Measurements from ENCODE around the gene PLCB1.
"Not testable (repeated sequence)": the region's sequence is repeated elsewhere in the genome, so short reads cannot be mapped to it uniquely, and the experiment has no call there.

The PLCB1 gene

GRCh38 chr20:8156235-8157079 lies 24.4 kb downstream of the PLCB1 start:
- DNase-seq (ENCODE audit: low read depth), result peak; percentile 68

GRCh38 chr20:8159217-8159616 lies 27.2 kb downstream of the PLCB1 start:
- DNase-seq (ENCODE audit: low read depth), result not testable (repeated sequence)

DNA sequence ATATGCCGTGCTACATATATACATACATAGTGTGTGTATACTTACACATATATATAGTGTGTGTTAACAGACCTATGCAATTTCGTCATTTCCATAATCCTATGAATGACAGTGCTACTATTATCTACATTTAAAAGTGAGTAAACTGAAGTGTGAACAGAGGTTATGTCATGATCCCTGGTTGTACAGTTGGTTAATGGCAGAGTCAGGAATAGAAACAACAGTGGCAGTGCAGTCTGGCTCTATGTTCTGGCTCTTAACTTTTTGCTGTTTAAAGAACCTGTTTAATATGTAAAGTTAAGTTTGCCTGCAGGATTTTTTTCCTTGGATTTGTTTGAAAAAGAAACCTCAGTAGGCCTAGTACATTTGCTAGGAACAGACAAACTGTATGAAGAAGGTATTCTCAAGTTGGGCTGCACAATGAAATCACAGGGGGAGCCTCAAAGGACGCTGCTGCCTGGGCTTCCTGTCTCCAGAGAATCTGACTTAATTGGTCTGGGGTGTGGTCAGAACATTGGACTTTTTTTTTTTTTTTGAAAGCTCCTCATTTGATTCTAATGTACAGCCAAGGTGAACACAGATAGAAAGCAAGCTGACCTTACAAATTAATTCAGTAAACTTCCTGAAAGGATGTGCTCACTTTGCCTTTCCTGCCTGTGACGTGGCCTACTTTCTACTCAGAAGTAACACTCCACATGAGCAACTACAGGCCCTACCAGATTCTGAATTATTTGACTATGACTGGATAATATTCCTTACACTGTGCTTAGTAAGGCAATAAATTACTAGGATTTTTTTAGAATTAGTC lies 29.4 kb downstream of the PLCB1 start:
- DNase-seq (ENCODE audit: low read depth), result peak; percentile 75

- DNase-seq (ENCODE audit: low read depth), result no peak
Measured at GRCh38 chr20:8162610-8163009, 30.5 kb downstream of the PLCB1 start.

DNA sequence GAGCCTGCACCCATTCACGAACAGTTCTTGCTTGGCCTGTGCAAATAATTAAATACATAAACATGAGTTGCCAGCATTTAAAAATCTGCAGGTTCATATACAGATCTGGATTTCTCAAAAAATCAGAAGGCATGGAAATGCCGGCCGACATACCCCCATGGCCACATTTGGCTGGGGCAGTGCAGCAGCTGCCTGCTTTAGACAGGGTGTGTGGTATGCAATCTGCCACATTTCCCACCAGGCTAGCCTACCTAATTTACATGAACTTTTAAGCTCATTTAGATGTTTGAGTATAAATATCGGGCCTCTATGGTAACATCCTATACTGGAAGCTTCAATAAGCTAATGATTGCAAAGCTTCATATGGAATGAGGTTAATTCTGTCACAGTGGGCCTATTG lies 31.5 kb downstream of the PLCB1 start:
- DNase-seq (ENCODE audit: low read depth), result no peak

DNA sequence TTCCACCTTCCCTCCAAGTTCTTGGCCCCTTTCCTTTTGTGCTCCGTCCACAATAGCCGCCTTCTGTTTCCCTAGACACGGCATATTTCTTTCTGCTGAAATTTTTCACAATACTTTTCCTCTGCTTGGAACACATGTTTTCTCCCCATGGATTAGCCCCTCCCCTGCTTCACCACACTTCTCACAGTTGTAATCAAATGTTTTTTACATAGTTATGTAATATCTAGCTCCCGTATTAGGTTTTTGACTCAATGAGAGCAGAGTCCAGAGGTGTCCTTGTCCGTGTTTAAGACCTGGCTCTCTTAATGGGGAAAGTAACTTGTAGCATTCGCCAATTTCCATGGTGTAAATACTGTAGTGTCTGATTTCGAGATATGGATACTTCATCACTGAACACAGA lies 34.7 kb downstream of the PLCB1 start:
- no peak for DNase-seq (ENCODE audit: low read depth)

DNA sequence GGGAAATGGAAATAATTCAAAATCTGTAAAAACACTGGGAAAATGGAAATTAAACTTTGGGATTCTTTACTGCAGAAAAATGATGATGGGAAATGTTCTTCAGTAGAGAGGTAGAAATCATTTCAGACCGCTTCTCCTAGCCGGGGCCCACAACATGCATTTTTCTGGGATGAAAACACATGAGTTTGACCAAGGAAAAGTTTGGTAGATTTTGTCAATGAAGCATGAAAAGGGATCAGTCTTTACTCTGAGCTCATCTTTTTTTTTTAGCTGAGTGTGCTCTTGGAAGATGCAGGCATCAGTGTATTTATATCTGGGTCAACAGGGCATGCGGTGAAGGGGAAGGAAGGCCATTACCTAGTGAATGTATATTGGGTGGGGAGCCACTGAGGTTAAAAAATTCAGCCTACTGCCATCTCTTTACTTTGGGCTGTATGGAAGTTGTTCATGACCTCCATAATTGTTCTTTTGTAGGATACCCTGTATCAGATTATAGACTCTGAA lies 36.8 kb downstream of the PLCB1 start:
- no peak for DNase-seq (ENCODE audit: low read depth)

DNA sequence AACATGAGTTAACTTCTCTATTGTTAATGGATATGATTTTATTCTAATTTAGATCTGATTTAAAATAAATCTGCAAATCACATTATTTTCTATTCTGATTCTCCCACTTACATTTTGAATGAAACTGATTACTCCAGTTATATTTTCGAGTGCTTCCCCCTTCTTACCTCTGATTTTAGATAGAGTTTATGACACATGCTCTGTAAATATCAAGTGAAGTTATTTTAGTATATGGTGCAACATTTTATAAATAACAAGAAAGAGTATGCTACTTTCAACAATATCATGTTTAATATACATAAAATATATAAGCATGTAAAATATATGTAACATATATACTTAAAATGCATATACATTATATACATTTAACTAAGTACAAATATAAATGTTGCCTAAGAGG lies 38.9 kb downstream of the PLCB1 start:
- no peak for DNase-seq (ENCODE audit: low read depth)

DNA sequence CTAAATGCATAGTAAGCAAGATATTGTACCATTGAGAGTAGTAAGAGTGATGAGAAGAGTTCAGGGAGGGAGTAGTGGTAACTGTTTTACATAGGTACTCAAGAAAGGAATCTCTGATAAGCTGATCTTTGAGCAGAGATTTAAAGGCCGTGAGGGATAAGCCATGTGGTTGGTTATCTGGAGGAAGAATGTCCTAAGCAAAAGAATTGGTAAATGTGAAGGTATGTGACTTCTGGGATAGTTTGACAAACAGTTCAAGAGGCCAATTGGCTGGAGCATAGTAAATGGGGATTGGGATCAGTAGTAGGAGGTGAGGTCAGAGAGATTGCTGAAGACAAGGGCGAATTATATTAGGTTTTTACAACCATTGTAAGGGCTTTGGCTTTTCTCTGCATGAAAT lies 40.1 kb downstream of the PLCB1 start:
- DNase-seq (ENCODE audit: low read depth), result no peak

DNA sequence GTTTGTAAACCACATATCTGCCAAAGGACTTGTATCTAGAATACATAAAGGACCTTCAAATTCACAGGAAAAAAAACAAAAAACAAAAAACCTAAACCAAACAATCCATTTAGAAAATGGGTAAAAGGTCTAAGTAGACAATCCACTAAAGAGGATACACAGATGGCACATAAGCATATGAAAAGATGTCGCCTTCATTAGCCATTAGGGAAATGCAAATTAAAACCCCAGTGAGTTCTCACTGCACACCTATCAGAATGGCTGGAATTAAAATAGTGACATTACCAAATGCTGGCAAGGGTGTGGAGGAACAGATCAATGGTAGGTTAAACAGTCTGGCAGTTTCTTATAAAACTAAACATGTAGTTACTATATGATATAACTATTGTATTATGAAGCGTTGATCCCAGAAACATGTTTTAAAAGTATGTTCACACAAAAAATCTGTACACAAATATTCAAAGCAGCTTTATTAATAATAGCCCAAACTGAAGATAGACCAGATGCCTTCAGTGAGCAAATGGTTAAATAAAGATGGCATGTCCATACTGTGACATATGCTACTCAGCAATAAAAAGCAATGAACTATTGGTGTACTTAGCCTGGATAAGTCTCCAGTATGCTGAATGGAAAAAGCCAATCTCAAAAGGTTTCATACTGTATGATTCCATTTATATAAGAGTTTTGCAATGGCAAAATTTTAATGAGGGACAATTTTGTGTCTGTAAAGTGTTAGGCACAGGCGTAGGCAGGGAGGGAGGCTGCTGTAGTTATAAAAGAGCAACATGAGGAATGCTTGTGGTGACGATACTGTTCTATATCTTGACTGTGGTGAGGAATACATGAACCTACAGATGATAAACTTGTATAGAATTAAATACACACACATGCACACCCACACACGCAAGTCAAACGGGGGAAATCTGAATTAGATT lies 43.9 kb downstream of the PLCB1 start:
- DNase-seq (ENCODE audit: low read depth), result no peak

DNA sequence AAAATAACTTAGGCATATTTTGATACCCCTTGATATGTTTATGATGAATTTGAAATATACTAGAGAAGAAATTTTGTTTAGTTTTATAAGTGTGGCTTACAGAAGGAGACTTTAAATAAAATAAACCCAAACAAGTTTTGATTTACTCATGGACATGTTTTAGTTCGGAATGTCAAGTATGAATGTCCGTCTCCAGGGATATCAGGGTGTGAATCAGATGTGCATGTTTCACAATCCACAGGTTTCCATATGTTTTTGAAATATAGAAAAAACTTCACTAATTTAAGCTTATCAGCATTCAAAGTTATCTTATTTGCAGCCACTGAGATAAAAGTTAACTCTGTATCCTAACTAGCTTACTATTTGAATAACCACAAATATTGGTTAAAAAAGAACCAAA lies 51.5 kb downstream of the PLCB1 start:
- DNase-seq (ENCODE audit: low read depth), result peak; percentile 34

DNA sequence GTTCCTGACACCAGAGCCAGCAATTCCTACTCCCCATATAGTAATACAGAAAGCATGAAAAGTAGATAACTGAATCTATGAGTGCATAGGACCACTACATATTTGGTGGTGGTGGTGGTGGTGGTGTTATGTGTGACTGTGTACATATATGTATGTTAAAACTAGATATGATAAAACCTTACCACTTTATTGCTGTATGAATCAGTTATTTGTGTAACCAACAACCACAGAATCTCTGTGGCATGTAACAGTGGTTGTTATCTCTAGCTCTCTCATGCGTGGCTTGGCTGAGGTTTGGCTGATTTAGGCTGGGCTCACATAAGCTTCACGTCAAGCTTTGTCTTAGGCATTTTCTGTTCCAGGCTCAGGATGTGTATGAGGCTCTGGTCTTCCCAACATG lies 55.7 kb downstream of the PLCB1 start:
- peak; percentile 23 for DNase-seq (ENCODE audit: low read depth)

- no peak for DNase-seq (ENCODE audit: low read depth)
Measured at GRCh38 chr20:8190043-8190880, 58.2 kb downstream of the PLCB1 start.

DNA sequence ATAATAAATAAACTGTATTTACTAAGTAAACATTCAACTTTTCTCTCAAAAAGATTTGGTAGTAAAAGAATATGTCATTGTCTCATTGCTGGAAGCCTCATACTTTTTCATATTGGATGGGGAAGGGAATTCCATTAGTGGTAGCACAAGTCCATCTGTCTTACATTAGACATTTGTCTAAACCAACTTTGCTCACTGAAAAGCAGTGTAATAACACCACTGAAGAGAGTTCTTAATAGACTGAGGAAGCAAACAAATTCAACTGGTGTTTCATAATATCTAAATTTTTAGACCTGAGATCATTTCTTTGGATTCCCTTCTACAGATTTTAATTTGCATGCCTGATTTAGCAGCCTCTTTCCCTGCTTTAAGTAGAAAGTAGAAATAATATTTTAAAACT lies 62.7 kb downstream of the PLCB1 start:
- DNase-seq (ENCODE audit: low read depth), result peak; percentile 66

- no peak for DNase-seq (ENCODE audit: low read depth)
Measured at GRCh38 chr20:8196096-8196495, 64.0 kb downstream of the PLCB1 start.

DNA sequence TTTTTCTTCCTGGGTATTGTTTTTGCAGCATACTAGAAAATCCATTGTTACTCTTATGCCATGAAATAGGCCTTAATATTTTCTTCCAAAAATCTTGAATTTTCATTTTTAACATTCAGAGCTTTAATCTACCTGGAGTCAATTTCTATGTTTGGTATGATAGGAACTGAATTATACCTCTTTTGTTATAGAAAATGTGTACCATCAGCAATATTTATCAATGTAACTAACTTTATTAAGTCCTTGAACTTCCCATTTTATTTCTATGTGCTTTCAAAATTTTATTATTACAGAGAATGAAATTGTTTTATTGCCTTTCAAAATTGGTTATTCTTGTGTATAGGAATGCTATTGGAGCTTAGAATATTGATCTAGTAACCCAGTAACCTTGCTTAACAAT lies 68.2 kb downstream of the PLCB1 start:
- DNase-seq (ENCODE audit: low read depth), result no peak

- no peak for DNase-seq (ENCODE audit: low read depth)
Measured at GRCh38 chr20:8203366-8203765, 71.3 kb downstream of the PLCB1 start.

GRCh38 chr20:8205996-8206395 lies 73.9 kb downstream of the PLCB1 start:
- DNase-seq (ENCODE audit: low read depth), result no peak

DNA sequence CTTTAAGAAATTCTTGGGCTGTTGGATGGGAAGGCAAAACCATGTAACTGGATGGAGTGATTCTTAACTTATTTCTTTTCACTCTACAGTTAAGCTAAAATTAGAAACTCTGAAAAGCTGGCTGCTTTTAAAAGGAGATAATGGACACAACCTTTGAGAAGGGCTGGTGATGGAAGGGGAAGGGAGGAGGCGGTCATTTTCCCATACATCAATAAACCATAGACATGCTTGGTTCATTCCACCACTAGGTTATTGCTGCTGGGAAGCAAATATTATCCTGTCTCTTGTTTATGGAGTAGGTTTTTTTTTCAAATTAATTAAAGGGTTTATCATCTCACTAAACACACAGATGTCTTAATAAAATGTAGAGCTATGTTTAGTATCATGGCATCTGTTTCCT lies 76.2 kb downstream of the PLCB1 start:
- DNase-seq (ENCODE audit: low read depth), result no peak

GRCh38 chr20:8209061-8209460 lies 77.0 kb downstream of the PLCB1 start:
- peak; percentile 57 for DNase-seq (ENCODE audit: low read depth)

- no peak for DNase-seq (ENCODE audit: low read depth)
Measured at GRCh38 chr20:8210749-8211148, 78.7 kb downstream of the PLCB1 start.
